ENCODE data around the gene ST6GALNAC1.
"Not testable (repeated sequence)": the region's sequence is repeated elsewhere in the genome, so short reads cannot be mapped to it uniquely, and the experiment has no call there.

ST6GALNAC1 gene

GRCh38 chr17:76614912-76615617 is 28.5 kb downstream of the ST6GALNAC1 start:
- H3K4me1 Mint-ChIP-seq (ENCODE audit: low read depth) = peaks cover 5% of the 10 kb centered on the region
- H3K27ac Mint-ChIP-seq = no peak overlapping the region
- H3K9me3 Mint-ChIP-seq = no peaks in the 10 kb centered on the region
- H3K36me3 Mint-ChIP-seq (ENCODE audit: low read depth) = no peaks in the 10 kb centered on the region
- peaks cover 4% of the 10 kb centered on the region for H3K27me3 Mint-ChIP-seq
- no peak overlapping the region for H3K4me3 Mint-ChIP-seq

GRCh38 chr17:76614064-76614759 is 29.3 kb downstream of the ST6GALNAC1 start:
- not testable (repeated sequence) for H3K9me3 Mint-ChIP-seq; H3K27me3 Mint-ChIP-seq; H3K36me3 Mint-ChIP-seq (ENCODE audit: low read depth); H3K4me3 Mint-ChIP-seq; H3K27ac Mint-ChIP-seq; H3K4me1 Mint-ChIP-seq (ENCODE audit: low read depth)

- H3K36me3 Mint-ChIP-seq (ENCODE audit: low read depth) = no peaks in the 10 kb centered on the region
- H3K27me3 Mint-ChIP-seq = peaks cover 4% of the 10 kb centered on the region
- no peaks in the 10 kb centered on the region for H3K9me3 Mint-ChIP-seq
- H3K4me3 Mint-ChIP-seq = no peak overlapping the region
- H3K4me1 Mint-ChIP-seq (ENCODE audit: low read depth) = peaks cover 5% of the 10 kb centered on the region
- H3K27ac Mint-ChIP-seq = no peak overlapping the region
These were observed 30.3 kb downstream of the ST6GALNAC1 start for GRCh38 chr17:76612977-76613851.

GRCh38 chr17:76612465-76612864 is 31.1 kb downstream of the ST6GALNAC1 start:
- H3K4me1 Mint-ChIP-seq (ENCODE audit: low read depth) = peaks cover 5% of the 10 kb centered on the region
- no peak overlapping the region for H3K27ac Mint-ChIP-seq
- no peak overlapping the region for H3K4me3 Mint-ChIP-seq
- H3K27me3 Mint-ChIP-seq = peaks cover 4% of the 10 kb centered on the region
- H3K9me3 Mint-ChIP-seq = no peaks in the 10 kb centered on the region
- no peaks in the 10 kb centered on the region for H3K36me3 Mint-ChIP-seq (ENCODE audit: low read depth)

- peaks cover 4% of the 10 kb centered on the region for H3K27me3 Mint-ChIP-seq
- H3K4me3 Mint-ChIP-seq = no peak overlapping the region
- no peaks in the 10 kb centered on the region for H3K9me3 Mint-ChIP-seq
- H3K27ac Mint-ChIP-seq = no peak overlapping the region
- peaks cover 5% of the 10 kb centered on the region for H3K4me1 Mint-ChIP-seq (ENCODE audit: low read depth)
- H3K36me3 Mint-ChIP-seq (ENCODE audit: low read depth) = no peaks in the 10 kb centered on the region
These were observed 31.8 kb downstream of the ST6GALNAC1 start for GRCh38 chr17:76611758-76612157.

GRCh38 chr17:76611080-76611749 is 32.3 kb downstream of the ST6GALNAC1 start:
- H3K27me3 Mint-ChIP-seq; H3K9me3 Mint-ChIP-seq; H3K4me3 Mint-ChIP-seq; H3K27ac Mint-ChIP-seq; H3K4me1 Mint-ChIP-seq (ENCODE audit: low read depth); H3K36me3 Mint-ChIP-seq (ENCODE audit: low read depth): not testable (repeated sequence)

GRCh38 chr17:76606685-76607084 is 36.9 kb downstream of the ST6GALNAC1 start:
- H3K36me3 Mint-ChIP-seq (ENCODE audit: low read depth); H3K9me3 Mint-ChIP-seq; H3K4me1 Mint-ChIP-seq (ENCODE audit: low read depth); H3K4me3 Mint-ChIP-seq; H3K27me3 Mint-ChIP-seq; H3K27ac Mint-ChIP-seq: not testable (repeated sequence)

- no peaks in the 10 kb centered on the region for H3K9me3 Mint-ChIP-seq
- H3K27ac Mint-ChIP-seq = no peak overlapping the region
- H3K36me3 Mint-ChIP-seq (ENCODE audit: low read depth) = no peaks in the 10 kb centered on the region
- H3K27me3 Mint-ChIP-seq = peaks cover 11% of the 10 kb centered on the region
- H3K4me1 Mint-ChIP-seq (ENCODE audit: low read depth) = peaks cover 11% of the 10 kb centered on the region
- H3K4me3 Mint-ChIP-seq = no peak overlapping the region
These were observed 42.5 kb downstream of the ST6GALNAC1 start for GRCh38 chr17:76601065-76601464.

GRCh38 chr17:76599694-76600460 is 43.7 kb downstream of the ST6GALNAC1 start:
- Mint-ChIP-seq H3K27me3 (peaks cover 11% of the 10 kb centered on the region), H3K4me3 (no peak overlapping the region), H3K36me3 (ENCODE audit: low read depth) (no peaks in the 10 kb centered on the region), H3K4me1 (ENCODE audit: low read depth) (peaks cover 11% of the 10 kb centered on the region), H3K9me3 (no peaks in the 10 kb centered on the region), H3K27ac (no peak overlapping the region)

- Mint-ChIP-seq H3K9me3 (no peaks in the 10 kb centered on the region), H3K27ac (no peak overlapping the region), H3K4me1 (ENCODE audit: low read depth) (peaks cover 11% of the 10 kb centered on the region), H3K36me3 (ENCODE audit: low read depth) (no peaks in the 10 kb centered on the region), H3K27me3 (peaks cover 8% of the 10 kb centered on the region), H3K4me3 (no peak overlapping the region)
These were observed 45.5 kb downstream of the ST6GALNAC1 start for GRCh38 chr17:76598004-76598439.

- Mint-ChIP-seq H3K36me3 (ENCODE audit: low read depth) (no peaks in the 10 kb centered on the region), H3K27me3 (peaks cover 7% of the 10 kb centered on the region), H3K4me1 (ENCODE audit: low read depth) (peaks cover 11% of the 10 kb centered on the region), H3K9me3 (no peaks in the 10 kb centered on the region), H3K4me3 (no peak overlapping the region), H3K27ac (no peak overlapping the region)
These were observed 46.2 kb downstream of the ST6GALNAC1 start for GRCh38 chr17:76597156-76598003.

GRCh38 chr17:76594690-76595089 is 48.9 kb downstream of the ST6GALNAC1 start:
- no peaks in the 10 kb centered on the region for H3K9me3 Mint-ChIP-seq
- no peak overlapping the region for H3K4me3 Mint-ChIP-seq
- H3K27me3 Mint-ChIP-seq = peaks cover 11% of the 10 kb centered on the region
- no peaks in the 10 kb centered on the region for H3K36me3 Mint-ChIP-seq (ENCODE audit: low read depth)
- H3K27ac Mint-ChIP-seq = no peak overlapping the region
- no peaks in the 10 kb centered on the region for H3K4me1 Mint-ChIP-seq (ENCODE audit: low read depth)

GRCh38 chr17:76593959-76594358 is 49.6 kb downstream of the ST6GALNAC1 start:
- Mint-ChIP-seq H3K9me3 (no peaks in the 10 kb centered on the region), H3K27me3 (peaks cover 18% of the 10 kb centered on the region), H3K4me1 (ENCODE audit: low read depth) (no peaks in the 10 kb centered on the region), H3K27ac (no peak overlapping the region), H3K36me3 (ENCODE audit: low read depth) (no peaks in the 10 kb centered on the region), H3K4me3 (no peak overlapping the region)

All from stimulated activated naive CD8-positive, alpha-beta T cell treated with anti-CD3 and anti-CD28 coated beads, Interleukin-15, Interleukin-2, amounts not matched to agents 100 ng/mL and 50 ng/mL, for 24 hours (primary cell).